GM13976 (cell line): ENCODE results near the gene ABCA13.

Source experiments
- DNase-seq: peaks from one replicate; pipeline ENCODE4 v3.0.0; 2012; ENCODE audit warnings: low spot score
- CTCF ChIP-seq: IDR thresholded peaks from 2 replicates; pipeline ENCODE4 v1.5.1; 2012; ENCODE audit warnings: borderline replicate concordance, mild to moderate bottlenecking; ENCODE audit not compliant: insufficient read depth; ENCODE audit errors: extremely low read depth, missing control alignments, control extremely low read depth
- in situ Hi-C: fragments of 300-500 bp; cut with MboI; formaldehyde crosslinking; loops from one replicate; pipeline ENCODE4 v1.12.0; 2022; ENCODE audit warnings: low sequenced_read_pairs, mixed read lengths, inconsistent platforms; ENCODE audit not compliant: unreplicated experiment

Gene ABCA13, protein sequence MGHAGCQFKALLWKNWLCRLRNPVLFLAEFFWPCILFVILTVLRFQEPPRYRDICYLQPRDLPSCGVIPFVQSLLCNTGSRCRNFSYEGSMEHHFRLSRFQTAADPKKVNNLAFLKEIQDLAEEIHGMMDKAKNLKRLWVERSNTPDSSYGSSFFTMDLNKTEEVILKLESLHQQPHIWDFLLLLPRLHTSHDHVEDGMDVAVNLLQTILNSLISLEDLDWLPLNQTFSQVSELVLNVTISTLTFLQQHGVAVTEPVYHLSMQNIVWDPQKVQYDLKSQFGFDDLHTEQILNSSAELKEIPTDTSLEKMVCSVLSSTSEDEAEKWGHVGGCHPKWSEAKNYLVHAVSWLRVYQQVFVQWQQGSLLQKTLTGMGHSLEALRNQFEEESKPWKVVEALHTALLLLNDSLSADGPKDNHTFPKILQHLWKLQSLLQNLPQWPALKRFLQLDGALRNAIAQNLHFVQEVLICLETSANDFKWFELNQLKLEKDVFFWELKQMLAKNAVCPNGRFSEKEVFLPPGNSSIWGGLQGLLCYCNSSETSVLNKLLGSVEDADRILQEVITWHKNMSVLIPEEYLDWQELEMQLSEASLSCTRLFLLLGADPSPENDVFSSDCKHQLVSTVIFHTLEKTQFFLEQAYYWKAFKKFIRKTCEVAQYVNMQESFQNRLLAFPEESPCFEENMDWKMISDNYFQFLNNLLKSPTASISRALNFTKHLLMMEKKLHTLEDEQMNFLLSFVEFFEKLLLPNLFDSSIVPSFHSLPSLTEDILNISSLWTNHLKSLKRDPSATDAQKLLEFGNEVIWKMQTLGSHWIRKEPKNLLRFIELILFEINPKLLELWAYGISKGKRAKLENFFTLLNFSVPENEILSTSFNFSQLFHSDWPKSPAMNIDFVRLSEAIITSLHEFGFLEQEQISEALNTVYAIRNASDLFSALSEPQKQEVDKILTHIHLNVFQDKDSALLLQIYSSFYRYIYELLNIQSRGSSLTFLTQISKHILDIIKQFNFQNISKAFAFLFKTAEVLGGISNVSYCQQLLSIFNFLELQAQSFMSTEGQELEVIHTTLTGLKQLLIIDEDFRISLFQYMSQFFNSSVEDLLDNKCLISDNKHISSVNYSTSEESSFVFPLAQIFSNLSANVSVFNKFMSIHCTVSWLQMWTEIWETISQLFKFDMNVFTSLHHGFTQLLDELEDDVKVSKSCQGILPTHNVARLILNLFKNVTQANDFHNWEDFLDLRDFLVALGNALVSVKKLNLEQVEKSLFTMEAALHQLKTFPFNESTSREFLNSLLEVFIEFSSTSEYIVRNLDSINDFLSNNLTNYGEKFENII (N-terminal part only)

DNA sequence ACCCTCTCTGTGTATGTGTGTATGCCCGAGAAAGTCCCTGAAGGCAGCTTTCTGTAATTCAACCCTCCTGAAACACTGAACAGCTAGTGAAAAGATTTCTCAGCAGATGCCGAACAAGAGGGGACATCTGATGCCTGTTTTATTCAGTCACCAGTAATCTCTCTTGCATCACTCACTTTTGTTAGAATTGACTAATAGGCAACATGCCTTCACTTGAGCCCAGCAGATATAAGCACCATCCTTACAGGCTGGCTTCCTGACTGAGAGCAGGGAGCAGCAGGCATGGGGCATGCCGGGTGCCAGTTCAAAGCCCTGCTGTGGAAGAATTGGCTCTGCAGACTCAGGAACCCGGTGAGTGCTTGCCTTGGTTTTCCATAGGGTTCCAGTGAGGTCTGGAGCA is at the start of gene ABCA13:
Gene ABCA13 (plus strand): TSS at position 257 of the 400 bp plus-strand sequence. CDS start 26 bp downstream, at position 283.
- no peak for DNase-seq
- TF ChIP-seq CTCF = no peak
- in situ Hi-C loops = no loop called here

GRCh38 chr7:48126037-48126436 is 45.2 kb upstream of the ABCA13 start:
- TF ChIP-seq CTCF = no peak
- DNase-seq = no peak
- in situ Hi-C loops = no loop called here

DNA sequence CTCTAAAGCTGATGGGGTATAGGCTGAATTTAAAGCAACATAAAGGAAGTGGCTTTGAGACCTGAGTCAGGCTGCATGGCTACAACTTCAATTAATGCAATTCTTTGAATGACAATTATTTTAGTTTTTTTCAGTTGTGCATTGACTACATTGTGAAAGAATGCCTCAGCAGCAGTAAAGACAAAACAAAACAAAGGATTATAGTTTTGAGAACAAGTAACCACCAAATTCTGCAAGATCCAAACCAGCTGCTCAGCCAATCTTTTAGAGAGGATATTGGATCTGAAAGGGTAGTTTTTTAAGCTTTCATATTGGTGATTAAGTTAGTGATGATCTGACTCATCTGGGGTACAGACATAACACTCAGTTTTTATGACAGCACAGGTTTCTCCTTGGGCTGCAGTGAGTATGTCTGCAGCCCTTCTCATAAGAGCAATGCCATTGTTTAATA is 40.6 kb upstream of the ABCA13 start:
- in situ Hi-C loops = no loop called here
- no peak for DNase-seq
- no peak for TF ChIP-seq CTCF

DNA sequence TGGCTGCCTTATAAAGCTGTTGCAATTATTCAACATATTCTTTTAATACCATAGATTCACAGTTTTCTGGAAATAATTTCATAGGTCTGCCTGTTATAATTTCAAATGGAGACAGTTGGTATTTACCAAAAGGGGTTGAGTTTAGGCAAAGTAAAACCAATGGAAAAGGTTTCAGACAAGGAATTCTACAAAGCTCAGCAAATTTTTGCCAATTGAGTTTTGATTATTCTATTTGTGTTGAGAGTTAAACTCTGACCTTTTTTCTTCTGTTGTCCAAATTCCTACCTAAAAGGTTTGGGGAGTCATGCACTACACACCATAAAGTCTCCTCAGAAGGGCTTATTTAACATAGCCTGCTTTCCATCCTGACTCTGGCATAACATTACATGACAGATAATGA is 38.5 kb upstream of the ABCA13 start:
- TF ChIP-seq CTCF = no peak
- in situ Hi-C loops = no loop called here
- DNase-seq = no peak

DNA sequence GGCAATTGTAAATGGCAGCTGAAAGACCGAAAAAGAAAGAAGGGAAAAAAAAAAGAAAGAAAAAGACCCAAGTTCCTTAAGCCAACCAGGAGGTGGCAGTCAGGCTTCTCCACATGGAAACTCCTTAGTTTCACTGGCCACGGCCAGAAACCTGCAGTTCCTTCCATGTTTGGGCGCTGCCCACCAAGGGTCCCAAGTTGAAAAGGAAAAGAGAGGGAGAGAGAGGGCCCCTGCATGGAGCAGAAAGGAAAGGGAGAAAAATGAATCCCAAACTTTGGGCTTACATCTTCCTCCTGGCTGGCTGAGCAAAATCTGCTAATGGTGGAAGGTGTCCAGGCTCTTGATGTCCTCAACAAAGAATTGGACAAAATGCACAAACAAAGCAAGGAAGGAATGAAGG is 31.8 kb upstream of the ABCA13 start:
- DNase-seq = no peak
- in situ Hi-C loops = no loop called here
- TF ChIP-seq CTCF = no peak

DNA sequence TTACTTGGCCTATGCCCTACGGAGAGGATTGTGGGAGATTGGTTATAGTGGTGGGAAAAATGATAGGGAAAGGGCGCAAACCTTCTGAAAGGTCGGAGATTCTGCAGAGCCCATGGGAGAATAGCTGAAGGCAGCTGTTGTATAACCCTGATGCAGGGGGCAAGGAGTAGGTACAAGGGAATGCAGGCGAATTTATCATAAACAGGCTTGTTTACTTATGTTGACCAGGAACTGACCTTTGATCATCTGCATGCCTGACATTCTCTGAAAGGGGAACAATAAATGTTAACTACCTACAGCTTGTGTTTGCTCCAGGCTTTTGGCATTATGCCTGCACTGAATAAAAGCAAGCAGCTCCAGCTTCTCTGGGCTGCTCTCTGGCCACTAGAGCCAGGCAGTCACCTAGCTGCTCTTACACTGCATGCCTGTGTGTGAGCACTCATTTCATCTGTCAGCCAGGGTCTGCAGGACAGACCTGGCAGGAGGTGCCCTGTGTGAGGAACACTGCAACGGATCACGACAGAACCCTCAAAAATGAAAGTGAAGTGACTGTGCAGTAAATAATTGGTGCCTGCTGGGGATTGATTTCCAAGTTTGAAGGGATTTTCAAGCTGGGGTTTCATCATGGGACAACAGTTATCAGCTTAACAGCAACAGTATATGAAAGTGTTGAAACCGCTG is 31.1 kb upstream of the ABCA13 start:
- no peak for DNase-seq
- in situ Hi-C loops = no loop called here
- TF ChIP-seq CTCF = no peak
